Neural progenitor cell (in vitro differentiated cells): ENCODE results near the gene TTLL5. TPM values are rescaled to one million over a fixed set of nuclear protein-coding genes. Genes with fewer than 3 reads are reported as not detected.
A peak's percentile ranks its signal among the peaks of the same experiment; 100 is the strongest.

ENCODE experiments used
- DNase-seq: peaks from one replicate; pipeline ENCODE4 v3.0.0-alpha.2; 2016; ENCODE audit warnings: low spot score
- H2AFZ ChIP-seq: fragments of 200-600 bp; sonication (generic); replicated peaks from 2 replicates; pipeline ENCODE4 v1.6.1; 2016; ENCODE audit warnings: antibody characterized with exemption
- H3F3A ChIP-seq: fragments of 200-600 bp; sonication (generic); 2 replicates; pipeline ENCODE4 v1.6.1; 2016; ENCODE audit warnings: antibody characterized with exemption, low read depth
- H3K27ac ChIP-seq: fragments of 200-600 bp; sonication (generic); 2 replicates; pipeline ENCODE4 v1.5.1; 2016; ENCODE audit warnings: mild to moderate bottlenecking
- H3K27me3 ChIP-seq: fragments of 200-600 bp; sonication (generic); 2 replicates; pipeline ENCODE4 v1.6.1; 2016; ENCODE audit warnings: mild to moderate bottlenecking, moderate library complexity
- H3K36me3 ChIP-seq: fragments of 200-600 bp; sonication (generic); 2 replicates; pipeline ENCODE4 v1.5.1; 2016
- H3K4me1 ChIP-seq: fragments of 200-600 bp; sonication (generic); 2 replicates; pipeline ENCODE4 v1.6.1; 2016; ENCODE audit warnings: mixed run types
- H3K4me2 ChIP-seq: fragments of 200-600 bp; sonication (generic); 2 replicates; pipeline ENCODE4 v1.6.1; 2016
- H3K4me3 ChIP-seq: fragments of 200-600 bp; sonication (generic); 2 replicates; pipeline ENCODE4 v1.5.1; 2016
- H3K79me2 ChIP-seq: fragments of 200-600 bp; sonication (generic); 2 replicates; pipeline ENCODE4 v1.6.1; 2016; ENCODE audit warnings: low read depth
- H3K9ac ChIP-seq: fragments of 200-600 bp; sonication (generic); 2 replicates; pipeline ENCODE4 v1.6.1; 2016
- H3K9me3 ChIP-seq: fragments of 200-600 bp; sonication (generic); 2 replicates; pipeline ENCODE4 v1.5.1; 2016; ENCODE audit warnings: low read depth
- H4K20me1 ChIP-seq: fragments of 200-600 bp; sonication (generic); 2 replicates; pipeline ENCODE4 v1.6.1; 2016; ENCODE audit warnings: low read depth
- H3K27ac Mint-ChIP-seq: 3 replicates; pipeline ENCODE4 v1.8.0; 2021; ENCODE audit warnings: mixed read lengths
- H3K27me3 Mint-ChIP-seq: 2 replicates; pipeline ENCODE4 v1.8.0; 2022; ENCODE audit warnings: low read depth, mild to moderate bottlenecking, inconsistent platforms, moderate library complexity, mixed read lengths; ENCODE audit not compliant: insufficient read depth
- H3K36me3 Mint-ChIP-seq: 3 replicates; pipeline ENCODE4 v1.8.0; 2021; ENCODE audit warnings: mixed read lengths
- H3K4me1 Mint-ChIP-seq: 3 replicates; pipeline ENCODE4 v1.8.0; 2021; ENCODE audit warnings: mixed read lengths
- H3K4me3 Mint-ChIP-seq: 3 replicates; pipeline ENCODE4 v1.8.0; 2021; ENCODE audit warnings: mild to moderate bottlenecking, moderate library complexity, mixed read lengths
- H3K9me3 Mint-ChIP-seq: 3 replicates; pipeline ENCODE4 v1.8.0; 2020; ENCODE audit warnings: mixed read lengths
- EZH2 ChIP-seq: fragments of 200-600 bp; sonication (generic); IDR thresholded peaks from 2 replicates; pipeline ENCODE4 v1.6.1; 2017; ENCODE audit warnings: antibody characterized with exemption, mild to moderate bottlenecking, moderate library complexity
- EZH2phosphoT487 ChIP-seq: fragments of 200-600 bp; sonication (generic); IDR thresholded peaks from 2 replicates; pipeline ENCODE4 v1.6.1; 2017; ENCODE audit warnings: antibody characterized with exemption
- total RNA-seq: library from RNA; depleted of rRNA; stranded (reverse); fragments of >200 nt; gene quantifications from 2 replicates; pipeline ENCODE4 v1.2.3, GENCODE V29; 2015; ENCODE audit warnings: low replicate concordance
- TF ChIP-seq, protein P1 (sequence below): fragments of 200-600 bp; sonication (generic); IDR thresholded peaks from 2 replicates; pipeline ENCODE4 v1.5.1; 2017; ENCODE audit warnings: antibody characterized with exemption, mild to moderate bottlenecking

TTLL5 gene
- total RNA-seq, 1 donor from 2014 or later: 61.4 TPM

DNA sequence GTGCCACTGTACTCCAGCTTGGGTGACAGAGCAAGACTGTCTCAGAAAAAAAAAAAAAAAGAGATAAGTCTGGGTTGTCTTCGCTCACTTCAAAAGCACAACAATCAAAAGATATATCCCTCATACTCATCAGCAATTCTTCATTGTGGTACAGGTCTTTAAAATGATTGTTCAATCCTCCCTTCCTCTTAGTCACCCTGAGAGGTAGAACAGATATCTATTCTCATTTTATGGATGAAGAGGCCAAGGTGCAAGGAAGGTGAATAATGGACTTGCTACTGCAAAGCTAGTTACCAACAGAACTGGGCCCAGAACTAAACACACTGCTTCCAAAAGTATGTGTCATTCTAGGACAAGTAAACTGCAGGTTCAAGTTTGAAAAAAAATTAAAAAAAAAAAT lies 7.5 kb upstream of the TTLL5 start:
- peaks cover 11% of the 10 kb centered on the region for H4K20me1 ChIP-seq
- TF ChIP-seq, protein P1, sequence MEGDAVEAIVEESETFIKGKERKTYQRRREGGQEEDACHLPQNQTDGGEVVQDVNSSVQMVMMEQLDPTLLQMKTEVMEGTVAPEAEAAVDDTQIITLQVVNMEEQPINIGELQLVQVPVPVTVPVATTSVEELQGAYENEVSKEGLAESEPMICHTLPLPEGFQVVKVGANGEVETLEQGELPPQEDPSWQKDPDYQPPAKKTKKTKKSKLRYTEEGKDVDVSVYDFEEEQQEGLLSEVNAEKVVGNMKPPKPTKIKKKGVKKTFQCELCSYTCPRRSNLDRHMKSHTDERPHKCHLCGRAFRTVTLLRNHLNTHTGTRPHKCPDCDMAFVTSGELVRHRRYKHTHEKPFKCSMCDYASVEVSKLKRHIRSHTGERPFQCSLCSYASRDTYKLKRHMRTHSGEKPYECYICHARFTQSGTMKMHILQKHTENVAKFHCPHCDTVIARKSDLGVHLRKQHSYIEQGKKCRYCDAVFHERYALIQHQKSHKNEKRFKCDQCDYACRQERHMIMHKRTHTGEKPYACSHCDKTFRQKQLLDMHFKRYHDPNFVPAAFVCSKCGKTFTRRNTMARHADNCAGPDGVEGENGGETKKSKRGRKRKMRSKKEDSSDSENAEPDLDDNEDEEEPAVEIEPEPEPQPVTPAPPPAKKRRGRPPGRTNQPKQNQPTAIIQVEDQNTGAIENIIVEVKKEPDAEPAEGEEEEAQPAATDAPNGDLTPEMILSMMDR: no peak
- TF ChIP-seq EZH2phosphoT487 (no peak), EZH2 (no peak)
- H3K27ac ChIP-seq: no peak overlapping the region
- H3K4me1 ChIP-seq: no peaks in the 10 kb centered on the region
- H3K27me3 Mint-ChIP-seq: no peaks in the 10 kb centered on the region
- no peaks in the 10 kb centered on the region for H3K36me3 ChIP-seq
- no peaks in the 10 kb centered on the region for H3K9me3 Mint-ChIP-seq
- no peak for DNase-seq
- peaks cover 30% of the 10 kb centered on the region for H3K36me3 Mint-ChIP-seq
- H3K9ac ChIP-seq: no peak overlapping the region
- H3K27me3 ChIP-seq: no peaks in the 10 kb centered on the region
- peaks cover 13% of the 10 kb centered on the region for H3K79me2 ChIP-seq
- H3K27ac Mint-ChIP-seq: no peak overlapping the region
- H2AFZ ChIP-seq: no peak overlapping the region
- no peaks in the 10 kb centered on the region for H3K9me3 ChIP-seq
- H3K4me2 ChIP-seq: no peak overlapping the region
- no peak overlapping the region for H3K4me3 Mint-ChIP-seq
- peaks cover 14% of the 10 kb centered on the region for H3F3A ChIP-seq
- no peak overlapping the region for H3K4me3 ChIP-seq
- peaks cover 10% of the 10 kb centered on the region for H3K4me1 Mint-ChIP-seq

DNA sequence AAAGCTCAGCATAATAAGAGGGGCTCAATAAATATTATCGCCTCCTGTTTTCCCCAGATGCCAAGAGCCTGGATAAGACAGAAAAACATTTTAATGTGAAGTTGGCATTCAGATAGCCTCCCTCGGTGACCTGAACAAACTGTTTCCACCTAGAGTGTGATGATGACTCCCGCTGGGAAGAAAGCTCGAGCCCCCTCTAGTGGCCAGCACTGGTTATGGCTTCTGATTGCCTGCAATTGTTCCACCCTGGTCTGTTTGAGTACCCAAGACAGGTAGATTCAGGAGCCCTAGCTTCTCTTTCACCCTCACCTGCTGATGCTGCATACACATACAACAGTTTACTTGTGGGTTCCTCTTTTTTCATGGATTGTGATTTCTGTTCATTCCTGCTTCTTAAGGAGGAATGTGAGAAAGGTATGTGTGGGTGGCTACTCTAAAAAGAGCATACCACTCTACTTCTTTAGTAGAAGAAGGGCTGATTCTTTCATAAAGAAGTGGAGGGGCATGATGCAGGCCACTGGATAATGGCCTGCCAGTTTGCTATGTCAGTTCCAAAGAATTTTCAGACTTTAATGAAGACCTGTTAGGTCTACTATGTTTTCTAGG lies 6.8 kb upstream of the TTLL5 start:
- H3K27ac ChIP-seq: no peak overlapping the region
- no peak overlapping the region for H3K4me2 ChIP-seq
- Mint-ChIP-seq H3K4me1 (peaks cover 13% of the 10 kb centered on the region), H3K27me3 (no peaks in the 10 kb centered on the region), H3K4me3 (no peak overlapping the region), H3K9me3 (no peaks in the 10 kb centered on the region), H3K27ac (no peak overlapping the region), H3K36me3 (peaks cover 28% of the 10 kb centered on the region)
- no peaks in the 10 kb centered on the region for H3K36me3 ChIP-seq
- H3F3A ChIP-seq: peaks cover 14% of the 10 kb centered on the region
- H3K79me2 ChIP-seq: peaks cover 19% of the 10 kb centered on the region
- H2AFZ ChIP-seq: no peak overlapping the region
- no peak overlapping the region for H3K9ac ChIP-seq
- H3K27me3 ChIP-seq: no peaks in the 10 kb centered on the region
- no peaks in the 10 kb centered on the region for H3K9me3 ChIP-seq
- H4K20me1 ChIP-seq: peaks cover 11% of the 10 kb centered on the region
- H3K4me3 ChIP-seq: no peak overlapping the region
- DNase-seq: peak; percentile 64
- peaks cover 4% of the 10 kb centered on the region for H3K4me1 ChIP-seq
- TF ChIP-seq EZH2 (no peak), EZH2phosphoT487 (no peak)
- TF ChIP-seq, protein P1: peak; percentile 98

DNA sequence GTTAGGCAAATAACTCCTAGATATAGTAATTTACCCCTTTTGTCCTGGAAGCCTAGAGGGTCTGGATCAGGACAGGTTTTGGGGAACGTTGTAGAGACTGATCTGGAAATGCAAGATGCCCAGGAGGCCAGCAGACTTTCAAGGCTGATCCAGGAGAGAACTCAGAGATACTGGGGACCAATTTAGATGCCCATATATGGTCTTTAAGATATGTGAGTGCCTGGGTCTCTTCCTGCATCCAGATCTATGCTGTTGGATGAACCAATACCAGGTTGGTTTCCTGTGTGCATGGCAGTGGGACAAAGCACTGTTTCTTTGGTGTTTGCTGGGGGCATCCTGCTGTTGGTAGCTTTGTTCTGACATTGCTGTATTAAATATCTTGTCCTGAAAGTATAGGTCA lies 5.8 kb upstream of the TTLL5 start:
- TF ChIP-seq, protein P1: no peak
- TF ChIP-seq EZH2phosphoT487 (no peak), EZH2 (no peak)

More for the DNA sequence above, 5.8 kb upstream of the TTLL5 start:
- Mint-ChIP-seq H3K9me3 (no peaks in the 10 kb centered on the region), H3K27me3 (no peaks in the 10 kb centered on the region), H3K4me3 (no peak overlapping the region), H3K27ac (no peak overlapping the region), H3K36me3 (peaks cover 21% of the 10 kb centered on the region), H3K4me1 (peaks cover 19% of the 10 kb centered on the region)
- Histone ChIP-seq H3K36me3 (no peaks in the 10 kb centered on the region), H3K4me1 (peaks cover 9% of the 10 kb centered on the region), H3K9ac (no peak overlapping the region), H2AFZ (no peak overlapping the region), H3K4me3 (no peak overlapping the region), H3K79me2 (peaks cover 29% of the 10 kb centered on the region), H3K9me3 (no peaks in the 10 kb centered on the region), H3F3A (peaks cover 14% of the 10 kb centered on the region), H4K20me1 (peaks cover 11% of the 10 kb centered on the region), H3K4me2 (no peak overlapping the region), H3K27ac (no peak overlapping the region), H3K27me3 (no peaks in the 10 kb centered on the region)
- DNase-seq: no peak
